GM12891 (cell line): ENCODE measurements around the gene SRGAP1.

Experiments used
- PAX5 ChIP-seq: IDR thresholded peaks from 2 replicates; pipeline ENCODE4 v1.6.1; 2011; ENCODE audit warnings: low read length, moderate library complexity, mild to moderate bottlenecking; ENCODE audit not compliant: insufficient read depth, severe bottlenecking
- POLR2AphosphoS5 ChIP-seq: IDR thresholded peaks from 2 replicates; pipeline ENCODE4 v1.6.1; 2011; ENCODE audit warnings: low read depth, low read length, control low read depth
- TAF1 ChIP-seq: IDR thresholded peaks from 2 replicates; pipeline ENCODE4 v1.6.1; 2011; ENCODE audit warnings: low read depth, low read length, control low read depth

- TF ChIP-seq PAX5: no peak
- no peak for TF ChIP-seq TAF1
- no peak for TF ChIP-seq POLR2AphosphoS5
Measured at GRCh38 chr12:63922474-63922873, 78.0 kb downstream of the SRGAP1 start.
